Measurements from ENCODE around the gene GSN. TPM values are rescaled to one million over a fixed set of nuclear protein-coding genes. Genes with fewer than 3 reads are reported as not detected.

Gene GSN
- total and polyA plus RNA-seq, 4 donors, result 133 to 468 (median 233) TPM

- H3K36me3 ChIP-seq (ENCODE audit: control insufficient read depth in 4 of 4, insufficient read depth in 4 of 4, low read length in 4 of 4), result peaks cover 10 to 53% (median 15%) of the 10 kb centered on the region in 4 donors
- no peak for DNase-seq
- no peaks in the 10 kb centered on the region for H3K27me3 ChIP-seq (ENCODE audit: control insufficient read depth in 3 of 3, insufficient read depth in 3 of 3, low read length in 2 of 3)
- 60 to 79% methylated on average over 9 to 10 of the region's 10 CpGs for WGBS, 2 donors
- TF ChIP-seq CTCF (IDR thresholded peaks at IDR 0.05; ENCODE audit: control extremely low read depth, extremely low read depth), result no peak
- H3K4me3 ChIP-seq, result no peak overlapping the region
- peaks cover 0 to 14% (median 0%) of the 10 kb centered on the region in 5 donors for H3K4me1 ChIP-seq (ENCODE audit: control insufficient read depth in 5 of 5, insufficient read depth in 5 of 5, low read length in 5 of 5)
- ATAC-seq (ENCODE audit: insufficient read depth, low FRiP score), result no peak
- H3K9ac ChIP-seq (ENCODE audit: insufficient read depth in 1 of 2, low read length in 2 of 2), result no peak overlapping the region
- H3K27ac ChIP-seq (ENCODE audit: low read depth in 1 of 2, low read length in 1 of 2), result peak overlapping the region in 1 of 2 donors; percentile 82
- H3K9me3 ChIP-seq (ENCODE audit: control insufficient read depth in 4 of 4, insufficient read depth in 3 of 4, low read length in 3 of 4), result no peaks in the 10 kb centered on the region
Observed at GRCh38 chr9:121322737-121323448, 54.9 kb downstream of the GSN start.

DNA sequence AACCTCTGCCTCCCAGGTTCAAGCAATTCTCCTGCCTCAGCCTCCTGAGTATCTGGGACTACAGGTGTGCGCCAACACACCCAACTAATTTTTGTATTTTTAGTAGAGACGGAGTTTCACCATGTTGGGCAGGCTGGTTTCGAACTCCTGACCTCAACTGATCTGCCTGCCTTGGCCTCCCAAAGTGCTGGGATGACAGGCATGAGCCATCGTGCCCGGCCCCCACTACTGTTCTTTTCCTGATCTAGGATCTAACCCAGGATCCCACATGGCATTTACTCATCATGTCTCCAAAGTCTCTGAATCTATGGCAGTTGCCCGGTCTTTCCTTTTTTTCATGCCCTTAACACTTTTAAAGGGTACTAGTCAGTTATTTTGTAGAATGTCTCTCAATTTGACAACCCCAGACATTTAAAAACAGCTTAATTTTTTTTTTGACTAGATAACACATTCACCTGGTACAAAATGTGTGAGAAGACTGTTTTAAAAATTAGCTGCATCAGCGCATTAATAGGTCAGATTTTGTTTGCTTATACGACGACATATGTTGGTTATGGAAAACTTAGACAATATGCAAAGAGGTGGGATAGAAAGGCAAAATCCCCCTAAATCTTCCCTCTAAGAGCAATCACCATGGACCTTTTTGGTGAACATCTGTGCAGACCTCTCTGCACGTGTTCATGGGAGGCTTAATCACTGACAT is 55.6 kb downstream of the GSN start:
- DNase-seq (no peak), ATAC-seq (ENCODE audit: insufficient read depth, low FRiP score) (no peak)
- Histone ChIP-seq H3K27ac (ENCODE audit: low read depth in 1 of 2, low read length in 1 of 2) (peak overlapping the region in 1 of 2 donors; percentile 21), H3K9ac (ENCODE audit: insufficient read depth in 1 of 2, low read length in 2 of 2) (no peak overlapping the region), H3K27me3 (ENCODE audit: control insufficient read depth in 3 of 3, insufficient read depth in 3 of 3, low read length in 2 of 3) (no peaks in the 10 kb centered on the region), H3K4me3 (no peak overlapping the region), H3K9me3 (ENCODE audit: control insufficient read depth in 4 of 4, insufficient read depth in 3 of 4, low read length in 3 of 4) (no peaks in the 10 kb centered on the region), H3K36me3 (ENCODE audit: control insufficient read depth in 4 of 4, insufficient read depth in 4 of 4, low read length in 4 of 4) (peaks cover 16 to 53% (median 18%) of the 10 kb centered on the region in 4 donors), H3K4me1 (ENCODE audit: control insufficient read depth in 5 of 5, insufficient read depth in 5 of 5, low read length in 5 of 5) (peaks cover 0 to 14% (median 0%) of the 10 kb centered on the region in 5 donors)
- TF ChIP-seq CTCF (IDR thresholded peaks at IDR 0.05; ENCODE audit: control extremely low read depth, extremely low read depth), result no peak
- 90 to 95% methylated on average over 10 of the region's 10 CpGs for whole genome bisulfite sequencing, 2 donors

DNA sequence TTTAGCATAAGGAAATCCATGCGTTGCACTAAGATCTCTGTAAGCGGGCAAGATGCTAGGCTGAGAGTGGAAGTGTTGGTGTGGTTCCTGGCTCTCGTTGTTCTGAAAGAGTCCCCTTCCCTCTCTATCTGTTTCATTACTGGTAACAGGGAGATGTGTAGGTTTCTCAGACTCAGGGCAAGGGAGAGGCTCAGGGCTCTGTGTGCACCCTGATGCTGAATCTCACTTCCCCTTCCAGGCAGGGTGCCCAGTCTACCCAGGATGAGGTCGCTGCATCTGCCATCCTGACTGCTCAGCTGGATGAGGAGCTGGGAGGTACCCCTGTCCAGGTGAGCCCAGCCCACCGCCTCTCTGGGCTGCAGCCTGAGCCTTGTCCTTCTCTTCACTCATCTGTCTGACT is 56.4 kb downstream of the GSN start:
- no peak overlapping the region for H3K9ac ChIP-seq (ENCODE audit: insufficient read depth in 1 of 2, low read length in 2 of 2)
- no peaks in the 10 kb centered on the region for H3K9me3 ChIP-seq (ENCODE audit: control insufficient read depth in 4 of 4, insufficient read depth in 3 of 4, low read length in 3 of 4)
- whole genome bisulfite sequencing, 2 donors, result 84 to 85% methylated on average over 5 of the region's 5 CpGs
- no peak overlapping the region for H3K4me3 ChIP-seq
- DNase-seq (no peak), ATAC-seq (ENCODE audit: insufficient read depth, low FRiP score) (no peak)
- no peaks in the 10 kb centered on the region for H3K27me3 ChIP-seq (ENCODE audit: control insufficient read depth in 3 of 3, insufficient read depth in 3 of 3, low read length in 2 of 3)
- H3K36me3 ChIP-seq (ENCODE audit: control insufficient read depth in 4 of 4, insufficient read depth in 4 of 4, low read length in 4 of 4), result peaks cover 16 to 54% (median 22%) of the 10 kb centered on the region in 4 donors
- no peak for TF ChIP-seq CTCF (IDR thresholded peaks at IDR 0.05; ENCODE audit: control extremely low read depth, extremely low read depth)
- peak overlapping the region in 1 of 2 donors; percentile 75 for H3K27ac ChIP-seq (ENCODE audit: low read depth in 1 of 2, low read length in 1 of 2)
- H3K4me1 ChIP-seq (ENCODE audit: control insufficient read depth in 5 of 5, insufficient read depth in 5 of 5, low read length in 5 of 5), result peaks cover 0 to 16% (median 0%) of the 10 kb centered on the region in 5 donors
